Testis (tissue), 3 donors: ENCODE data around the gene BACE2. TPM values are rescaled to one million over a fixed set of nuclear protein-coding genes. Genes with fewer than 3 reads are reported as not detected.

Experiments
- DNase-seq: peaks from one replicate; pipeline ENCODE4 v3.0.0-alpha.2; 2019
- H3K27ac ChIP-seq, 2 donors: fragments of 200-600 bp; sonication (generic); one replicate each; pipeline ENCODE4 v1.5.1; 2019
- H3K27me3 ChIP-seq: fragments of 200-600 bp; sonication (generic); one replicate; pipeline ENCODE4 v1.5.1; 2019
- H3K36me3 ChIP-seq: fragments of 200-600 bp; sonication (generic); one replicate; pipeline ENCODE4 v1.5.1; 2017; ENCODE audit warnings: low read depth; ENCODE audit errors: missing control alignments
- H3K4me1 ChIP-seq: fragments of 200-600 bp; sonication (generic); one replicate; pipeline ENCODE4 v1.5.1; 2019
- H3K4me3 ChIP-seq, 2 donors: fragments of 200-600 bp; sonication (generic); one replicate each; pipeline ENCODE4 v1.5.1; 2017 to 2019
- H3K9me3 ChIP-seq: fragments of 200-600 bp; sonication (generic); one replicate; pipeline ENCODE4 v1.5.1; 2017
- POLR2A ChIP-seq: fragments of 450-650 bp; IDR thresholded peaks from one replicate; pipeline ENCODE4 v1.6.1; 2017; ENCODE audit warnings: antibody characterized with exemption, mild to moderate bottlenecking, moderate library complexity
- WGBS, 2 donors: methylation state at CpG; one replicate each; pipeline ENCODE4 v1.1.5; 2018; 5-methylcytosine and 5-hydroxymethylcytosine counted together
- intact Hi-C: fragments of 100-400 bp; cut with DNase I; formaldehyde crosslinking; loops from one replicate; pipeline ENCODE4 v1.15.1; 2023; ENCODE audit warnings: low total_unique reads
- polyA plus RNA-seq: library from polyadenylated mRNA; stranded (reverse); fragments of 350-450 nt; fragmentation: Illumina TruSeq; extraction: RNeasy Lipid Tissue Mini Kit (QIAGEN cat#74804); gene quantifications from one replicate; pipeline ENCODE4 v1.2.3, GENCODE V29; 2014; ENCODE audit warnings: low read depth, low replicate concordance; ENCODE audit not compliant: insufficient read depth
- total RNA-seq, 2 donors: library from RNA; depleted of rRNA; stranded (reverse); fragments of >200 nt; gene quantifications; one replicate each; pipeline ENCODE4 v1.2.3, GENCODE V29; 2016
- TF ChIP-seq, protein P1 (sequence below), 3 experiments: fragments of 450-650 bp in 2 of 3; fragments of 200-600 bp in 1 of 3; sonication (generic) in 1 of 3; IDR thresholded peaks; one replicate each; pipeline ENCODE4 v1.5.1; 2016 to 2019; ENCODE audit warnings: antibody characterized with exemption in 3 of 3, mild to moderate bottlenecking in 2 of 3, moderate library complexity in 1 of 3

Gene BACE2
- total and polyA plus RNA-seq, 3 donors from 2014 or later = 17.4 to 28.6 (median 21.8) TPM

DNA sequence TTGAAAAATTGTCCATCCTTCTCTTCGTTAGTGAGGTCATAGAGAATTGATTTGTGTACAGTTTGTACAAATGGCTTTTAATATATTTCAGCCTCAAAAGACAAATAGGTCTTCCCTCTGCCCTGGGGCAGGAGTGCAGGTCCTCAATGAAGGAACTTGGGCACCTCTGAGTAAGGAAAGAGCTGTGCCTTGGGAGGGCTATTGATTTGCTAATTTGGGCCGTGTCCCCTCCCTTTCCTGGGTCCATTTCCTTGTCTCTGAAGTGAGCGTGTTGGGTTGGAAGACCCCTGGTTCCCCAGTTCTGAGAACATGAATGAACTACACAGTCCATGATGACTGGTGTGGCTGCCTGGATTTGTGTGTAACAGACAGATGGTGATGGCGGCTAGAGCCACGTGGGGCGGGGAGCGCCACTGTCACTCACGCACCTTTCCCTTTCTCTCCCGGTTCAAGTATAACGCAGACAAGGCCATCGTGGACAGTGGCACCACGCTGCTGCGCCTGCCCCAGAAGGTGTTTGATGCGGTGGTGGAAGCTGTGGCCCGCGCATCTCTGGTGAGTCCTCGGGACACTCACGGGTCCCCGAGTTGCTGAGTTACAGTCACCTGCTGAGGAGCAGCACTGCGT, 77.7 kb downstream of the BACE2 start:
- no peaks in the 10 kb centered on the region for H3K9me3 ChIP-seq
- no peaks in the 10 kb centered on the region for H3K27me3 ChIP-seq
- H3K4me1 ChIP-seq = no peaks in the 10 kb centered on the region
- no peak overlapping the region for H3K27ac ChIP-seq
- H3K36me3 ChIP-seq = no peaks in the 10 kb centered on the region
- no peak for DNase-seq
- H3K4me3 ChIP-seq = no peak overlapping the region
- intact Hi-C loops = no loop called here
- TF ChIP-seq POLR2A = no peak
- TF ChIP-seq, protein P1, sequence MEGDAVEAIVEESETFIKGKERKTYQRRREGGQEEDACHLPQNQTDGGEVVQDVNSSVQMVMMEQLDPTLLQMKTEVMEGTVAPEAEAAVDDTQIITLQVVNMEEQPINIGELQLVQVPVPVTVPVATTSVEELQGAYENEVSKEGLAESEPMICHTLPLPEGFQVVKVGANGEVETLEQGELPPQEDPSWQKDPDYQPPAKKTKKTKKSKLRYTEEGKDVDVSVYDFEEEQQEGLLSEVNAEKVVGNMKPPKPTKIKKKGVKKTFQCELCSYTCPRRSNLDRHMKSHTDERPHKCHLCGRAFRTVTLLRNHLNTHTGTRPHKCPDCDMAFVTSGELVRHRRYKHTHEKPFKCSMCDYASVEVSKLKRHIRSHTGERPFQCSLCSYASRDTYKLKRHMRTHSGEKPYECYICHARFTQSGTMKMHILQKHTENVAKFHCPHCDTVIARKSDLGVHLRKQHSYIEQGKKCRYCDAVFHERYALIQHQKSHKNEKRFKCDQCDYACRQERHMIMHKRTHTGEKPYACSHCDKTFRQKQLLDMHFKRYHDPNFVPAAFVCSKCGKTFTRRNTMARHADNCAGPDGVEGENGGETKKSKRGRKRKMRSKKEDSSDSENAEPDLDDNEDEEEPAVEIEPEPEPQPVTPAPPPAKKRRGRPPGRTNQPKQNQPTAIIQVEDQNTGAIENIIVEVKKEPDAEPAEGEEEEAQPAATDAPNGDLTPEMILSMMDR (IDR thresholded peaks at IDR 0.05) = no peak
- 92 to 94% methylated on average over 13 to 20 of the region's 20 CpGs for WGBS, 2 donors

DNA sequence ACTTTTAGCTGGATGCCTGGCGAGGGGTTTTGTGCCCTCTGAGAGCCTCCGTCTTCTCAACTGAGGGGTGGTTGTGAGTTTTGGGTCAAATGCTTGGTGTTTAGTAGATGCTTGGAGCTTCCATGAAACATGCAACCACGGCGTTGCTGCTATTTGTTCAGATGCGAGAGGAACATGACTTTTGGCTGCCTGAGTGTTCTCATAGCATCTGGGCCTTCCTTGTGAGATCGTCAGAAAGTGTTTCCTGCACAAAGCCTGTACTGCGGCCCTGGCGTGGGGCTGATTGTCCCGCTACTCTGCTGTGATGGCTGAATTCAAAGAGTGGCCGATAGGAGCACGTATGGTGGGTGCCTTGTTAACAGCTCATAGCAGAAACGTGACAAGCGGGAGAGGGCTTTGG, 78.8 kb downstream of the BACE2 start:
- intact Hi-C loops = no loop called here
- WGBS, 2 donors = 63 to 75% methylated on average over 13 of the region's 13 CpGs
- Histone ChIP-seq H3K27me3 (no peaks in the 10 kb centered on the region), H3K4me1 (no peaks in the 10 kb centered on the region), H3K9me3 (no peaks in the 10 kb centered on the region), H3K27ac (peak overlapping the region in 1 of 2 donors; percentile 77), H3K4me3 (no peak overlapping the region), H3K36me3 (no peaks in the 10 kb centered on the region)
- no peak for DNase-seq
- TF ChIP-seq, protein P1 (IDR thresholded peaks at IDR 0.05) = no peak
- TF ChIP-seq POLR2A = no peak

DNA sequence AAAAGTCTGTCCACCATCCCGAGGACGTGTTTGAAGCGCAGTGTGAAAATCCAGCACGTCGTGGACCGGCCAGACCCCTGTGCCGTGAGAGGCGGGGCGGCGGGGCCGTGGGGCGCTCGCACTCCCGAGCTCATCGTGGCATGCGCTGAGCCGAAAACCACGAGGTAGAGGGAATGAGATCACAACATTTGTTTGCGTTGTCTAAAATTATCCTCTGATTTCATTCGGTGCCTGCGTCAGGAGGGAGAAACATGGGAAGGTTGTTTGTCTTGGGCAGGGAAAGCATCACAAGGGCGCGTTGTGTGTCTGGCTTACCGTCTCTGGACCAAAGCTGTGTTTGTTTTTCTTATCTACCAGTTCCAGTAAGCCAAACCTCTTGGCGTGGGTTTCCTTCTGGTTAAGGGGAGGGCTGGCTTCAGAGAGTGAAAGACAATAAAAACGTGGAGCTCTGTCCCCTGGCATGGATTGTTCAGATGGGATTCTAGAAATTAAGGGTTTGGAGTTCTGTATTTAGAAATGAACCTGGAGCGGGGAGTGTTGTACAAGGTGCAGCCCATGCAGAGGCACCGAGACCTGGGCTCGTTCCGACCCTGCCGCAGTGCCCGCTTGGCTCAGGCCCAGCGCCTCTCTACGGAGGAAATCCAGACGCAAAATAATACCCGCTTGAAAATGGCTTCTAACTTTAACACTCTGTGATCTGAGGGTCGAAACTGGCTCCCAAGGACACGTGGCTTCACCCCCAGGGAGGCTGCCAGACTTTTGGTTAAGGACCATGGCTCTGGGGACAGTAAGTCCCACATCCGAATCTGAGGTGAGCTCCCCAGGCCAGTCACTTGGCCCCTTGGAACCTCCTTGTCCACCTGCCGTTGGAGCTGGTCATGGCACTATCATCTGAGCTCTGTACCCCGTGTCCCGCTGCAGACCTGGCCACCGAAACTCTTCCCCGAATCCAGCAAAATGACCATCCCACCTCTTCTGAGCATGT, 79.9 kb downstream of the BACE2 start:
- Histone ChIP-seq H3K4me1 (no peaks in the 10 kb centered on the region), H3K4me3 (peak overlapping the region in 1 of 2 donors; percentile 2), H3K27ac (peak overlapping the region in 1 of 2 donors; percentile 77), H3K36me3 (no peaks in the 10 kb centered on the region), H3K27me3 (no peaks in the 10 kb centered on the region), H3K9me3 (no peaks in the 10 kb centered on the region)
- intact Hi-C loops = no loop called here
- 60 to 68% methylated on average over 44 of the region's 44 CpGs for WGBS, 2 donors
- peak; percentile 48 for DNase-seq
- TF ChIP-seq, protein P1 (IDR thresholded peaks at IDR 0.05) = no peak
- TF ChIP-seq POLR2A = no peak

DNA sequence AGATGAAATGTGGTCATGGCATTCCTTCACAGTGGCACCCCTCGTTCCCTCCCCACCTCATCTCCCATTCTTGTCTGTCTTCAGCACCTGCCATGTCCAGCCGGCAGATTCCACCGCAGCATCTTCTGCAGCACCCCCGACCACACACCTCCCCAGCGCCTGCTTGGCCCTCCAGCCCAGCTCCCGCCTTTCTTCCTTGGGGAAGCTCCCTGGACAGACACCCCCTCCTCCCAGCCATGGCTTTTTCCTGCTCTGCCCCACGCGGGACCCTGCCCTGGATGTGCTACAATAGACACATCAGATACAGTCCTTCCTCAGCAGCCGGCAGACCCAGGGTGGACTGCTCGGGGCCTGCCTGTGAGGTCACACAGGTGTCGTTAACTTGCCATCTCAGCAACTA, 81.5 kb downstream of the BACE2 start:
- TF ChIP-seq, protein P1 (IDR thresholded peaks at IDR 0.05) = no peak
- TF ChIP-seq POLR2A = no peak

More for the DNA sequence above, 81.5 kb downstream of the BACE2 start:
- Histone ChIP-seq H3K4me1 (no peaks in the 10 kb centered on the region), H3K27ac (no peak overlapping the region), H3K9me3 (no peaks in the 10 kb centered on the region), H3K36me3 (no peaks in the 10 kb centered on the region), H3K27me3 (no peaks in the 10 kb centered on the region), H3K4me3 (no peak overlapping the region)
- intact Hi-C loops = no loop called here
- WGBS, 2 donors = 84 to 92% methylated on average over 10 to 11 of the region's 11 CpGs
- DNase-seq = no peak
